Testis (tissue), 3 donors: ENCODE data around the gene ZFYVE28. TPM values are rescaled to one million over a fixed set of nuclear protein-coding genes. Genes with fewer than 3 reads are reported as not detected.
A peak's percentile ranks its signal among the peaks of the same experiment; 100 is the strongest.

Experiments
- DNase-seq: peaks from one replicate; pipeline ENCODE4 v3.0.0-alpha.2; 2019
- H3K27ac ChIP-seq, 2 donors: fragments of 200-600 bp; sonication (generic); one replicate each; pipeline ENCODE4 v1.5.1; 2019
- H3K27me3 ChIP-seq: fragments of 200-600 bp; sonication (generic); one replicate; pipeline ENCODE4 v1.5.1; 2019
- H3K36me3 ChIP-seq: fragments of 200-600 bp; sonication (generic); one replicate; pipeline ENCODE4 v1.5.1; 2017; ENCODE audit warnings: low read depth; ENCODE audit errors: missing control alignments
- H3K4me1 ChIP-seq: fragments of 200-600 bp; sonication (generic); one replicate; pipeline ENCODE4 v1.5.1; 2019
- H3K4me3 ChIP-seq, 2 donors: fragments of 200-600 bp; sonication (generic); one replicate each; pipeline ENCODE4 v1.5.1; 2017 to 2019
- H3K9me3 ChIP-seq: fragments of 200-600 bp; sonication (generic); one replicate; pipeline ENCODE4 v1.5.1; 2017
- CTCF ChIP-seq, 3 experiments: fragments of 450-650 bp in 2 of 3; fragments of 200-600 bp in 1 of 3; sonication (generic) in 1 of 3; IDR thresholded peaks; one replicate each; pipeline ENCODE4 v1.5.1; 2016 to 2019; ENCODE audit warnings: antibody characterized with exemption in 3 of 3, mild to moderate bottlenecking in 2 of 3, moderate library complexity in 1 of 3
- POLR2A ChIP-seq: fragments of 450-650 bp; IDR thresholded peaks from one replicate; pipeline ENCODE4 v1.6.1; 2017; ENCODE audit warnings: antibody characterized with exemption, mild to moderate bottlenecking, moderate library complexity
- WGBS, 2 donors: methylation state at CpG; one replicate each; pipeline ENCODE4 v1.1.5; 2018; 5-methylcytosine and 5-hydroxymethylcytosine counted together
- intact Hi-C: fragments of 100-400 bp; cut with DNase I; formaldehyde crosslinking; loops from one replicate; pipeline ENCODE4 v1.15.1; 2023; ENCODE audit warnings: low total_unique reads
- polyA plus RNA-seq: library from polyadenylated mRNA; stranded (reverse); fragments of 350-450 nt; fragmentation: Illumina TruSeq; extraction: RNeasy Lipid Tissue Mini Kit (QIAGEN cat#74804); gene quantifications from one replicate; pipeline ENCODE4 v1.2.3, GENCODE V29; 2014; ENCODE audit warnings: low read depth, low replicate concordance; ENCODE audit not compliant: insufficient read depth
- small RNA-seq, 2 donors: library from RNA; depleted of rRNA; stranded (forward); fragments of <200 nt; gene quantifications; one replicate each; pipeline ENCODE3, GENCODE V24; 2016
- total RNA-seq, 2 donors: library from RNA; depleted of rRNA; stranded (reverse); fragments of >200 nt; gene quantifications; one replicate each; pipeline ENCODE4 v1.2.3, GENCODE V29; 2016

The ZFYVE28 gene
- total and polyA plus RNA-seq, 3 donors from 2014 or later: 14.7 to 55.3 (median 40.5) TPM

DNA sequence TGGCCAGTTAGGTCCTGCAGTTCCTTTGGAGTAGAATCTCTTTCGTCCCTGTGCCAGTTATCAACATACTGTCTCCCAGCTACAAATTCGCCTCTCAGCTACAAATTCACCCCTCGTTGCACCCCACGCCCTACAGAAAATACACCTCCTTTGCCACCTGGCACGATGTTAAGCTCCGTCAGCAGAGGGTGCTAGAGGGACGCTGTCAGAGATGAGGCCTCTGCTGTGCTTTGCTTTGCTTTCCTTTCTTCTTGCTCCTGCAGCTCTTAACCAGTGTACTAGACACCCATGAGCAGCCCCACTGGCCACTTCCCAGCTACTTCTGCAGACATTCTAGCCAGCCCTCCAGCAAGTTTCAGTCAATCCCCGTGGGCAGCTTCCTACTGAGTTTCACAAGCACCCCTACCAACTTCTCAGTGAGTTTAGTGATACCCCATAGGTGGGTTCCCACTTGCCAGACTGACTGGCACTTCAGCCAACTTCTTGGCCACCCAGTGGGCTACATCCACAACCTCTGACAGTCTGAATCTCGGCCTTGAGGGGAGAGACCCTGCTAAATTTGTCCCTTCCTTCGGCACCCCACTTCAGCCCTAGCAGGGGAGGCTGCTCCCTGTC, 198.3 kb downstream of the ZFYVE28 start:
- 31 to 48% methylated on average over 10 of the region's 10 CpGs for WGBS, 2 donors
- Histone ChIP-seq H3K27ac (no peak overlapping the region), H3K4me1 (no peaks in the 10 kb centered on the region), H3K9me3 (no peaks in the 10 kb centered on the region), H3K36me3 (no peaks in the 10 kb centered on the region), H3K27me3 (no peaks in the 10 kb centered on the region), H3K4me3 (no peak overlapping the region)
- peak; percentile 84 for DNase-seq
- intact Hi-C loops: no loop called here
- TF ChIP-seq CTCF (IDR thresholded peaks at IDR 0.05) (peak; percentile 44 to 80 (median 79)), POLR2A (no peak)

Small RNAs within 50 kb of the gene (small RNA-seq; reads per million reads assigned to genes)
- gene COX6B1P5: 0 reads per million in 2 donors

Other genes with a start within 250 kb of the ZFYVE28 start
- 10 to 100 TPM; 40.1 to 44.0 TPM for gene HAUS3, start 176.5 kb downstream of the ZFYVE28 start, total RNA-seq
- 13.8 TPM for gene HAUS3, start 176.5 kb downstream of the ZFYVE28 start, polyA plus RNA-seq
- 10 to 100 TPM; 22.9 to 23.7 TPM for gene POLN, start 176.5 kb downstream of the ZFYVE28 start, total RNA-seq
- 12.2 TPM for gene POLN, start 176.5 kb downstream of the ZFYVE28 start, polyA plus RNA-seq
- gene MXD4, start 156.5 kb downstream of the ZFYVE28 start, total RNA-seq: 10 to 100 TPM; 73.8 to 76.4 TPM
- gene MXD4, start 156.5 kb downstream of the ZFYVE28 start, polyA plus RNA-seq: 51.6 TPM
- 10 to 100 TPM; 30.5 to 41.2 TPM for gene CFAP99, start 310 bp upstream of the ZFYVE28 start, total RNA-seq
- gene CFAP99, start 310 bp upstream of the ZFYVE28 start, polyA plus RNA-seq: 40.1 TPM
- 10 to 100 TPM; 61.3 to 68.3 TPM for gene RNF4, start 50.5 kb upstream of the ZFYVE28 start, total RNA-seq
- 69.8 TPM for gene RNF4, start 50.5 kb upstream of the ZFYVE28 start, polyA plus RNA-seq
- gene FAM193A, start 118.0 kb upstream of the ZFYVE28 start, total RNA-seq: 10 to 100 TPM; 78.7 to 92.4 TPM
- gene FAM193A, start 118.0 kb upstream of the ZFYVE28 start, polyA plus RNA-seq: 50.4 TPM